ENCODE results near the gene ZNF296.
"Not testable (repeated sequence)": the region's sequence is repeated elsewhere in the genome, so short reads cannot be mapped to it uniquely, and the experiment has no call there.

DNA sequence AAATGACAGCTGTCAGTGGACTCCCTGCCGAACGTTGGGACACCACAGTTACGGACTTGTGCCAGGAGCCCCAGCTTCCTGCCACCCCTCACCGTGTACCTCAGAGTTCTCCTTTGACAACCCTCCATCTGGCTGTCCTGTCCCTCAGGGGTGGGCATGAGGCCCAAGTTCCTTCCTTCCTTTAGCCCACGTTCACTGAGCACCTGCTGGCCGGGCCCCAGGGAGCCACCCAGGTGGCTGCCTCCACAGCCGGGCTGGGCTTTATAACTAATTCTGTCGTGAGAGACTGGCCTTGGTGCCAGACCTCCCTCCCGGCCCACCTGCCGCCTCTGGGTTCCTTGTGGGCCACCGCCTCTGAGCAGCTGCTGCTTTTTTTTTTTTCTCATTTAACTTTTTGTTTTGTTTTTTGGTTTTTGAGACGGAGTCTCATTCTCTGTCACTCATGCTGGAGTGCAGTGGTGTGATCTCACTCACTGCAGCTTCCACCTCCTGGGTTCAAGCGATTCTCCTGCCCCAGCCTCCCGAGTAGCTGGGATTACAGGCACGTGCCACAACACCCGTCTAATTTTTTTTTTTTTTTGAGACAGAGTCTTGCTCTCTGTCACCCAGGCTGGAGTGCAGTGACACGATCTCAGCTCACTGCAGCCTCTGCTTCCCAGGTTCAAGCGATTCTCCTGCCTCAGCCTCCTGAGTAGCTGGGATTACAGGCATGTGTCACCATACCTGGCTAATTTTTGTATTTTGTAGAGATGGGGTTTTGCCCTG lies 42.5 kb upstream of the ZNF296 start:
- TF ChIP-seq, protein P1, sequence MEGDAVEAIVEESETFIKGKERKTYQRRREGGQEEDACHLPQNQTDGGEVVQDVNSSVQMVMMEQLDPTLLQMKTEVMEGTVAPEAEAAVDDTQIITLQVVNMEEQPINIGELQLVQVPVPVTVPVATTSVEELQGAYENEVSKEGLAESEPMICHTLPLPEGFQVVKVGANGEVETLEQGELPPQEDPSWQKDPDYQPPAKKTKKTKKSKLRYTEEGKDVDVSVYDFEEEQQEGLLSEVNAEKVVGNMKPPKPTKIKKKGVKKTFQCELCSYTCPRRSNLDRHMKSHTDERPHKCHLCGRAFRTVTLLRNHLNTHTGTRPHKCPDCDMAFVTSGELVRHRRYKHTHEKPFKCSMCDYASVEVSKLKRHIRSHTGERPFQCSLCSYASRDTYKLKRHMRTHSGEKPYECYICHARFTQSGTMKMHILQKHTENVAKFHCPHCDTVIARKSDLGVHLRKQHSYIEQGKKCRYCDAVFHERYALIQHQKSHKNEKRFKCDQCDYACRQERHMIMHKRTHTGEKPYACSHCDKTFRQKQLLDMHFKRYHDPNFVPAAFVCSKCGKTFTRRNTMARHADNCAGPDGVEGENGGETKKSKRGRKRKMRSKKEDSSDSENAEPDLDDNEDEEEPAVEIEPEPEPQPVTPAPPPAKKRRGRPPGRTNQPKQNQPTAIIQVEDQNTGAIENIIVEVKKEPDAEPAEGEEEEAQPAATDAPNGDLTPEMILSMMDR (conservative IDR thresholded peaks at IDR 0.05; ENCODE audit: low read length): not testable (repeated sequence)
- TF ChIP-seq EZH2phosphoT487 (IDR thresholded peaks at IDR 0.05; ENCODE audit: borderline replicate concordance, low read depth, low read length): not testable (repeated sequence)

Data from OCI-LY7 (cell line).